GM20000 (cell line): ENCODE results near the gene PDE1C.
A peak's percentile ranks its signal among the peaks of the same experiment; 100 is the strongest.

Source experiments
- DNase-seq: peaks from one replicate; pipeline ENCODE4 v3.0.0; 2012; ENCODE audit warnings: low spot score
- CTCF ChIP-seq: IDR thresholded peaks from 2 replicates; pipeline ENCODE4 v1.5.1; 2012; ENCODE audit warnings: mild to moderate bottlenecking, control low read depth; ENCODE audit errors: extremely low read depth, missing control alignments

The PDE1C gene

GRCh38 chr7:32066441-32066840 lies 3.8 kb downstream of the PDE1C start:
- TF ChIP-seq CTCF: no peak

GRCh38 chr7:32063614-32064013 lies 6.6 kb downstream of the PDE1C start:
- no peak for TF ChIP-seq CTCF
- no peak for DNase-seq

More at GRCh38 chr7:32066441-32066840, 3.8 kb downstream of the PDE1C start:
- no peak for DNase-seq

- peak; percentile 37 for DNase-seq
- TF ChIP-seq CTCF: peak; percentile 52
These were observed 8.1 kb downstream of the PDE1C start for GRCh38 chr7:32062150-32062549.

GRCh38 chr7:32061346-32061745 lies 8.9 kb downstream of the PDE1C start:
- DNase-seq: no peak
- no peak for TF ChIP-seq CTCF

GRCh38 chr7:32059289-32060011 lies 10.8 kb downstream of the PDE1C start:
- no peak for TF ChIP-seq CTCF
- DNase-seq: no peak

- no peak for TF ChIP-seq CTCF
- DNase-seq: no peak
These were observed 12.2 kb downstream of the PDE1C start for GRCh38 chr7:32058002-32058401.

- no peak for TF ChIP-seq CTCF
- DNase-seq: no peak
These were observed 13.4 kb downstream of the PDE1C start for GRCh38 chr7:32056767-32057166.
